WERI-Rb-1 (cell line): ENCODE measurements around the gene STK17A.

Experiments
- DNase-seq: peaks from one replicate; pipeline ENCODE4 v3.0.0-alpha.2; 2020
- H3K27ac ChIP-seq: fragments of 250-450 bp; sonication (Bioruptor Pico); 2 replicates; pipeline ENCODE4 v1.5.1; 2020; ENCODE audit warnings: mild to moderate bottlenecking, moderate library complexity
- H3K27me3 ChIP-seq: fragments of 250-450 bp; sonication (Bioruptor Pico); 2 replicates; pipeline ENCODE4 v1.5.1; 2021; ENCODE audit warnings: mild to moderate bottlenecking, low read depth, moderate library complexity; ENCODE audit not compliant: insufficient read depth, severe bottlenecking
- H3K36me3 ChIP-seq: fragments of 250-450 bp; sonication (Bioruptor Pico); 2 replicates; pipeline ENCODE4 v1.5.1; 2020; ENCODE audit warnings: mild to moderate bottlenecking, moderate library complexity
- H3K4me3 ChIP-seq: 2 replicates; pipeline ENCODE4 v1.5.1; 2011; ENCODE audit warnings: low read depth, mild to moderate bottlenecking, control low read depth, low read length
- H3K9me3 ChIP-seq: fragments of 250-450 bp; sonication (Bioruptor Pico); 2 replicates; pipeline ENCODE4 v1.5.1; 2021; ENCODE audit warnings: mild to moderate bottlenecking, moderate library complexity; ENCODE audit not compliant: severe bottlenecking
- TF ChIP-seq, protein P1 (sequence below): IDR thresholded peaks from 2 replicates; pipeline ENCODE4 v1.5.1; 2011; ENCODE audit warnings: low read depth, mild to moderate bottlenecking, control low read depth, inconsistent platforms, low read length

The STK17A gene

DNA sequence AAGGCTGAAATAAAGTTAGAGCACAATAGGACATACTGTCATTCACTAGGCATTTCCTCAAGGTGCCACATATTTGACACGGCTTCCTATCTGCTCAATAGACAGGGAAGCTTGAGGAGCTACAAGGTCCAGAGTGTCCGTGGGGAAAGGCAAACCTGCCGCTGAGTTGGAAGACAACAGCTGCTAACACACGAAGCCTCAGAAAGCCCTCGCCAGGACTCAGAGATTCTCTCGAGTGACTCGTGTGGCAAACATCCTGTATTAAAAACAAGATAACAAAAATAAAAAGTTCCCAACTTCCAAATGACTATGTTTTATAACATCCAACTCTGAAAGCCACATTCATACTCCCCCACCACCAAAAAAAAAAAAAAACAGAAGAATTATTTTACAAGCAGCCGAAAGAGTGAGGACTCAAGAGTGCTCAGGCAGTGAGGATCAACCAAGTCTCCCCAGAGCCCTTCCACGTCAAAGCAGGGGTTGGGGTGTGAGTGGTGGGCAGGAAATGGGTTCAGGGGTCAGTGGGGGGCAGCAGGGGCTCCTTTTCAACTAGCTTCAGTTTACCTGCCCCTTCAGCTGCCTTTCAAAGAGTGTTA is 67.6 kb downstream of the STK17A start:
- H3K27ac ChIP-seq: no peak overlapping the region
- no peak overlapping the region for H3K4me3 ChIP-seq
- TF ChIP-seq, protein P1, sequence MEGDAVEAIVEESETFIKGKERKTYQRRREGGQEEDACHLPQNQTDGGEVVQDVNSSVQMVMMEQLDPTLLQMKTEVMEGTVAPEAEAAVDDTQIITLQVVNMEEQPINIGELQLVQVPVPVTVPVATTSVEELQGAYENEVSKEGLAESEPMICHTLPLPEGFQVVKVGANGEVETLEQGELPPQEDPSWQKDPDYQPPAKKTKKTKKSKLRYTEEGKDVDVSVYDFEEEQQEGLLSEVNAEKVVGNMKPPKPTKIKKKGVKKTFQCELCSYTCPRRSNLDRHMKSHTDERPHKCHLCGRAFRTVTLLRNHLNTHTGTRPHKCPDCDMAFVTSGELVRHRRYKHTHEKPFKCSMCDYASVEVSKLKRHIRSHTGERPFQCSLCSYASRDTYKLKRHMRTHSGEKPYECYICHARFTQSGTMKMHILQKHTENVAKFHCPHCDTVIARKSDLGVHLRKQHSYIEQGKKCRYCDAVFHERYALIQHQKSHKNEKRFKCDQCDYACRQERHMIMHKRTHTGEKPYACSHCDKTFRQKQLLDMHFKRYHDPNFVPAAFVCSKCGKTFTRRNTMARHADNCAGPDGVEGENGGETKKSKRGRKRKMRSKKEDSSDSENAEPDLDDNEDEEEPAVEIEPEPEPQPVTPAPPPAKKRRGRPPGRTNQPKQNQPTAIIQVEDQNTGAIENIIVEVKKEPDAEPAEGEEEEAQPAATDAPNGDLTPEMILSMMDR: no peak
- no peaks in the 10 kb centered on the region for H3K27me3 ChIP-seq
- DNase-seq: no peak
- H3K9me3 ChIP-seq: no peaks in the 10 kb centered on the region
- peaks cover 45% of the 10 kb centered on the region for H3K36me3 ChIP-seq

DNA sequence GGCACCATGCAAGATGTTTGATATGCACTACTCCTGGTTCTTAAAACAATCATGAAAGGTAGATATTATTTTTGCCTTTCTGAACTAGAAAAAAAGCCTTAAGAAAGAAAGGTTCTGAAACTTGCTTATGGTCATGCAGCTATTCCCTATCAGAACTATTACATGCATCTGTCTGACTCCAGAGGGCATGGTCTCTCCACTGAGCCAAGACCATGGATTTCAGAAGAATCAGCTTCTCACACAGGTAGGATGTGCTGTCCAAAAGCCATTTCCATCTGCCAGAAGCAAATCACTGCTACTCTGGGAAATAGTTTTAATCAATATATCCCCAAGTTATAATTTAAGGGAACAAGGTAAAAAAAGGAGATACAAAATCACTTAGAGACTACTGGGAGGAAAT is 69.5 kb downstream of the STK17A start:
- DNase-seq: no peak
- H3K27me3 ChIP-seq: no peaks in the 10 kb centered on the region
- H3K27ac ChIP-seq: no peak overlapping the region
- H3K9me3 ChIP-seq: no peaks in the 10 kb centered on the region
- no peak overlapping the region for H3K4me3 ChIP-seq
- TF ChIP-seq, protein P1: no peak
- peaks cover 37% of the 10 kb centered on the region for H3K36me3 ChIP-seq

DNA sequence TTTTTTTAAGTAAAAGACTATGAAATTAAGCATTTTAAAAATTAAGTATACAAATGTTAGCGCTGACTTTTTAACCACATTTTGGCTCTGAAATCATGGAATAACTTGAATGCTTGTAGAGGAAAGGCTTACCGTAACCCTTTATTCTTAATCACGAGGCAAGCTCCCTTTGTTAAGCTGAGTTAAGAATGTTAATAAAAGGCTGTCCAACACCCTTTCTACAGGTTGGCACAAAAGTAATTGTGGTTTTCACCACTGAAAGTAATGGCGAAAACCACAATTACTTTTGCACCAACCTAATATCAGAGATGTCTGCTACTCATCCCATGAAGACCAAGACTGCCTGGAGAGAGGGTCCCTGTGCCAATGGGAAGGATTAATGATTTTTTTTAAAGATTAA is 70.6 kb downstream of the STK17A start:
- Histone ChIP-seq H3K27ac (no peak overlapping the region), H3K9me3 (no peaks in the 10 kb centered on the region), H3K27me3 (no peaks in the 10 kb centered on the region), H3K36me3 (peaks cover 27% of the 10 kb centered on the region), H3K4me3 (no peak overlapping the region)
- DNase-seq: no peak
- TF ChIP-seq, protein P1: no peak

GRCh38 chr7:43653891-43654504 is 71.1 kb downstream of the STK17A start:
- TF ChIP-seq, protein P1: no peak
- H3K27me3 ChIP-seq: no peaks in the 10 kb centered on the region
- peaks cover 22% of the 10 kb centered on the region for H3K36me3 ChIP-seq
- no peak overlapping the region for H3K27ac ChIP-seq
- no peak for DNase-seq
- H3K4me3 ChIP-seq: no peak overlapping the region
- H3K9me3 ChIP-seq: no peaks in the 10 kb centered on the region

DNA sequence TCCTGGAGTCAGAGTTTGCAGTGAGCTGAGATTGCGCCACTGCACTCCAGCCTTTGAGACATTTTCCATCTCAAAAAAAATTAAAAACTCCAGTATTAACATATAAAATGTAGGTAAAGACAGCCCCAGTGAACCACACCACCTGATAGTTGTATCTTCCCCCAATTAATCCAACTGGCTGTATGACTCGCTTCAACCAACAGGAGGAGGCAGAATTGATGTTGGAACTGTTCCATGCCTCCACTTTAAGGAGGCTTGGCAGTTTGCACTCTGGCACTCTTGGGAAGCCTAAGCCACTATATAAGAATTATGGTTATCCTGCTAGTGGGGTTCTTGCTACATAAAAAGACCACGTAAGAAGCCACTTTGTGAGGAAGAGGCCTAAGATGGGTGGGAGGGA is 72.7 kb downstream of the STK17A start:
- no peak overlapping the region for H3K27ac ChIP-seq
- H3K27me3 ChIP-seq: no peaks in the 10 kb centered on the region
- no peaks in the 10 kb centered on the region for H3K9me3 ChIP-seq
- no peak for DNase-seq
- TF ChIP-seq, protein P1: no peak
- H3K4me3 ChIP-seq: no peak overlapping the region
- H3K36me3 ChIP-seq: peaks cover 10% of the 10 kb centered on the region

- Histone ChIP-seq H3K27me3 (no peaks in the 10 kb centered on the region), H3K9me3 (no peaks in the 10 kb centered on the region), H3K36me3 (peaks cover 10% of the 10 kb centered on the region), H3K4me3 (no peak overlapping the region), H3K27ac (no peak overlapping the region)
- DNase-seq: no peak
- TF ChIP-seq, protein P1: no peak
Measured at GRCh38 chr7:43656997-43657396, 74.1 kb downstream of the STK17A start.
